GM06990 (cell line): ENCODE measurements around the gene TGM3.

Experiments
- DNase-seq: peaks from one replicate; pipeline ENCODE4 v3.0.0-alpha.2; 2011; ENCODE audit not compliant: insufficient read length; ENCODE audit errors: extremely low read depth
- H3K27me3 ChIP-seq: replicated peaks from 2 replicates; pipeline ENCODE4 v1.6.0; 2011; ENCODE audit warnings: low read length; ENCODE audit not compliant: control insufficient read depth, insufficient read depth
- H3K36me3 ChIP-seq: 2 replicates; pipeline ENCODE4 v1.5.1; 2011; ENCODE audit warnings: low read length; ENCODE audit not compliant: control insufficient read depth, insufficient read depth
- H3K4me3 ChIP-seq: replicated peaks from 2 replicates; pipeline ENCODE4 v1.5.1; 2011; ENCODE audit warnings: low read depth, mild to moderate bottlenecking, control low read depth, low read length
- TF ChIP-seq, protein P1 (sequence below): IDR thresholded peaks from 2 replicates; pipeline ENCODE4 v1.5.1; 2011; ENCODE audit warnings: low read length, control low read depth, mild to moderate bottlenecking, inconsistent platforms; ENCODE audit not compliant: insufficient read depth, poor library complexity, severe bottlenecking

TGM3 gene

GRCh38 chr20:2381303-2381702 is 85.5 kb downstream of the TGM3 start:
- no peaks in the 10 kb centered on the region for H3K27me3 ChIP-seq
- TF ChIP-seq, protein P1, sequence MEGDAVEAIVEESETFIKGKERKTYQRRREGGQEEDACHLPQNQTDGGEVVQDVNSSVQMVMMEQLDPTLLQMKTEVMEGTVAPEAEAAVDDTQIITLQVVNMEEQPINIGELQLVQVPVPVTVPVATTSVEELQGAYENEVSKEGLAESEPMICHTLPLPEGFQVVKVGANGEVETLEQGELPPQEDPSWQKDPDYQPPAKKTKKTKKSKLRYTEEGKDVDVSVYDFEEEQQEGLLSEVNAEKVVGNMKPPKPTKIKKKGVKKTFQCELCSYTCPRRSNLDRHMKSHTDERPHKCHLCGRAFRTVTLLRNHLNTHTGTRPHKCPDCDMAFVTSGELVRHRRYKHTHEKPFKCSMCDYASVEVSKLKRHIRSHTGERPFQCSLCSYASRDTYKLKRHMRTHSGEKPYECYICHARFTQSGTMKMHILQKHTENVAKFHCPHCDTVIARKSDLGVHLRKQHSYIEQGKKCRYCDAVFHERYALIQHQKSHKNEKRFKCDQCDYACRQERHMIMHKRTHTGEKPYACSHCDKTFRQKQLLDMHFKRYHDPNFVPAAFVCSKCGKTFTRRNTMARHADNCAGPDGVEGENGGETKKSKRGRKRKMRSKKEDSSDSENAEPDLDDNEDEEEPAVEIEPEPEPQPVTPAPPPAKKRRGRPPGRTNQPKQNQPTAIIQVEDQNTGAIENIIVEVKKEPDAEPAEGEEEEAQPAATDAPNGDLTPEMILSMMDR = no peak
- H3K4me3 ChIP-seq = no peak overlapping the region
- DNase-seq = no peak
- no peaks in the 10 kb centered on the region for H3K36me3 ChIP-seq

- Histone ChIP-seq H3K4me3 (no peak overlapping the region), H3K36me3 (no peaks in the 10 kb centered on the region), H3K27me3 (no peaks in the 10 kb centered on the region)
- DNase-seq = no peak
- TF ChIP-seq, protein P1 = no peak
Observed at GRCh38 chr20:2382833-2383232, 87.0 kb downstream of the TGM3 start.

DNA sequence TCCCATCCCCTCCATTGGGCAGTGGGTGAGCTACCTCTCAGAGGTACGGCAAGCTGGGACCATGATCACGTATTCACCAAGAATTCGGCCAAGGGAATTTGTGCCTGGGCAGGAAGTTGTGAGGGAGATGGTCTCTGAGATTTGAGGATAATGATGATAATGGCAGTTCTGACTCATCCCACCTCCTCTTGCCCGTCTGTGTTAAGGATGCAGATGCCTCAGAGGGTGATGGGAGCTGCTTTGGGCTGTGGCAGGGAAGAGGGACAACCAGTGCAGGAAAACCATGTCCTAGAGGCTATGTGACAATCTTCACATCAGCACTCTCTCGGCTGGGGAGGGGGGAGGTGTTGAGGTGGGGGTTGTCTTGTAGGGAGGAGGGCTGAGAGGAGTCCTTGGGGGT is 89.2 kb downstream of the TGM3 start:
- TF ChIP-seq, protein P1 = no peak
- no peak for DNase-seq
- Histone ChIP-seq H3K36me3 (no peaks in the 10 kb centered on the region), H3K4me3 (no peak overlapping the region), H3K27me3 (no peaks in the 10 kb centered on the region)

GRCh38 chr20:2385496-2385895 is 89.7 kb downstream of the TGM3 start:
- no peaks in the 10 kb centered on the region for H3K36me3 ChIP-seq
- DNase-seq = no peak
- TF ChIP-seq, protein P1 = no peak

GRCh38 chr20:2386516-2387179 is 90.8 kb downstream of the TGM3 start:
- TF ChIP-seq, protein P1 = no peak
- H3K27me3 ChIP-seq = no peaks in the 10 kb centered on the region
- no peak for DNase-seq

More at GRCh38 chr20:2385496-2385895, 89.7 kb downstream of the TGM3 start:
- Histone ChIP-seq H3K4me3 (no peak overlapping the region), H3K27me3 (no peaks in the 10 kb centered on the region)

DNA sequence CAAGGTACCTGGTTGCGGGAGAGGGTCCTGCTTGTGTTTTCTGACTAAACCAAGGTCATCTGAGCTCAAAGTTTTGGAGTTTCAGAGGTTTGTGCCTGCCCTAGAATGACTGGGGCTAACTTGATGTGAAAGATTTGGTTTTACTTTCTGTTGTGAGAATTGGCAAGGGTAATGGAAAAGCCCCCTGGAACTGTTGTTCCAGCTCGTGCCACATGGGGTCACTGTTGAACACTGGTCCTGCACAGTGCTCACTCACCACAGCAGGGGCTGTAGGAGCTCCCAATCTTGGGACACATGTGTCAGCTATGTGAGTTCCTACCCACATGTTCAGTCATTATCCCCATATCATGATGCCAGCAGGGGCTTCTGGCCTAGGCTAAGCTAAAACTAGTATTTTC is 91.4 kb downstream of the TGM3 start:
- Histone ChIP-seq H3K4me3 (no peak overlapping the region), H3K36me3 (no peaks in the 10 kb centered on the region), H3K27me3 (no peaks in the 10 kb centered on the region)
- DNase-seq = no peak
- TF ChIP-seq, protein P1 = peak; percentile 62

More at GRCh38 chr20:2386516-2387179, 90.8 kb downstream of the TGM3 start:
- H3K36me3 ChIP-seq = no peaks in the 10 kb centered on the region
- no peak overlapping the region for H3K4me3 ChIP-seq
